WERI-Rb-1 (cell line): ENCODE results near the gene HERC3.

Experiments
- DNase-seq: peaks from one replicate; pipeline ENCODE4 v3.0.0-alpha.2; 2020
- H3K27ac ChIP-seq: fragments of 250-450 bp; sonication (Bioruptor Pico); 2 replicates; pipeline ENCODE4 v1.5.1; 2020; ENCODE audit warnings: mild to moderate bottlenecking, moderate library complexity
- H3K27me3 ChIP-seq: fragments of 250-450 bp; sonication (Bioruptor Pico); 2 replicates; pipeline ENCODE4 v1.5.1; 2021; ENCODE audit warnings: mild to moderate bottlenecking, low read depth, moderate library complexity; ENCODE audit not compliant: insufficient read depth, severe bottlenecking
- H3K36me3 ChIP-seq: fragments of 250-450 bp; sonication (Bioruptor Pico); 2 replicates; pipeline ENCODE4 v1.5.1; 2020; ENCODE audit warnings: mild to moderate bottlenecking, moderate library complexity
- H3K4me3 ChIP-seq: 2 replicates; pipeline ENCODE4 v1.5.1; 2011; ENCODE audit warnings: low read depth, mild to moderate bottlenecking, control low read depth, low read length
- H3K9me3 ChIP-seq: fragments of 250-450 bp; sonication (Bioruptor Pico); 2 replicates; pipeline ENCODE4 v1.5.1; 2021; ENCODE audit warnings: mild to moderate bottlenecking, moderate library complexity; ENCODE audit not compliant: severe bottlenecking
- CTCF ChIP-seq: IDR thresholded peaks from 2 replicates; pipeline ENCODE4 v1.5.1; 2011; ENCODE audit warnings: low read depth, mild to moderate bottlenecking, control low read depth, inconsistent platforms, low read length

HERC3 gene

GRCh38 chr4:88745581-88746163 is 153.4 kb downstream of the HERC3 start:
- H3K4me3 ChIP-seq: no peak overlapping the region
- no peak overlapping the region for H3K27ac ChIP-seq
- H3K27me3 ChIP-seq: no peaks in the 10 kb centered on the region
- no peak for TF ChIP-seq CTCF
- no peak for DNase-seq
- no peaks in the 10 kb centered on the region for H3K9me3 ChIP-seq
- H3K36me3 ChIP-seq: peaks cover 17% of the 10 kb centered on the region

GRCh38 chr4:88746206-88746605 is 153.9 kb downstream of the HERC3 start:
- Histone ChIP-seq H3K9me3 (no peaks in the 10 kb centered on the region), H3K4me3 (no peak overlapping the region), H3K27ac (no peak overlapping the region), H3K36me3 (peaks cover 17% of the 10 kb centered on the region), H3K27me3 (no peaks in the 10 kb centered on the region)
- DNase-seq: no peak
- TF ChIP-seq CTCF: no peak

GRCh38 chr4:88747351-88747750 is 155.1 kb downstream of the HERC3 start:
- Histone ChIP-seq H3K27me3 (no peaks in the 10 kb centered on the region), H3K9me3 (no peaks in the 10 kb centered on the region), H3K27ac (no peak overlapping the region), H3K4me3 (no peak overlapping the region), H3K36me3 (peaks cover 17% of the 10 kb centered on the region)
- TF ChIP-seq CTCF: no peak
- DNase-seq: no peak

GRCh38 chr4:88750369-88750768 is 158.1 kb downstream of the HERC3 start:
- Histone ChIP-seq H3K36me3 (peaks cover 17% of the 10 kb centered on the region), H3K4me3 (no peak overlapping the region), H3K27ac (no peak overlapping the region), H3K27me3 (no peaks in the 10 kb centered on the region), H3K9me3 (no peaks in the 10 kb centered on the region)
- no peak for TF ChIP-seq CTCF
- no peak for DNase-seq

GRCh38 chr4:88751258-88752075 is 159.2 kb downstream of the HERC3 start:
- Histone ChIP-seq H3K4me3 (no peak overlapping the region), H3K9me3 (no peaks in the 10 kb centered on the region), H3K27me3 (no peaks in the 10 kb centered on the region), H3K36me3 (peaks cover 17% of the 10 kb centered on the region), H3K27ac (no peak overlapping the region)
- DNase-seq: no peak
- TF ChIP-seq CTCF: no peak
